ENCODE results near the gene PLEKHM3. TPM values are rescaled to one million over a fixed set of nuclear protein-coding genes. Genes with fewer than 3 reads are reported as not detected.
A peak's percentile ranks its signal among the peaks of the same experiment; 100 is the strongest.

PLEKHM3 gene
- total and polyA plus RNA-seq, 2 experiments from 2014 or later: 6.7 to 8.0 TPM

DNA sequence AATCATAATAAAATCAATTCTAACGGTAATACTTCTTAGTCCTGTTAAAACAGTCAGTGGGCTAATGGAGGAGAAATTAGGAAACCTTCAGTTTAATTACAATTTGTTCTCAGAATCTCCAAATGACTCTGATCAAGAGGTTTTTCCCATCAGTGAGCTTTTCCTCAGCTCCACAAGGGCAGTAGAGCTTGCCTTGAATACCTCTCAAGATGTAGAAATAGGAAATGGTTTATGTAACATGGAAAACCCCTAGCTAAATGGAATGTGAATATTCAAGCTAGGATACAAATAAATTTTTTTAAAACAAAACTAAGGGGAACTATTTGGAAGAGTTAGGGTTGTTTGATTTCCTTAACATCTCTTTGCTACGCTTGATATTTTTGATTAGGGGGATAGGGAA, 87.5 kb downstream of the PLEKHM3 start:
- H3K36me3 ChIP-seq: no peaks in the 10 kb centered on the region
- no peak overlapping the region for H3K27ac ChIP-seq
- TF ChIP-seq, protein P1, sequence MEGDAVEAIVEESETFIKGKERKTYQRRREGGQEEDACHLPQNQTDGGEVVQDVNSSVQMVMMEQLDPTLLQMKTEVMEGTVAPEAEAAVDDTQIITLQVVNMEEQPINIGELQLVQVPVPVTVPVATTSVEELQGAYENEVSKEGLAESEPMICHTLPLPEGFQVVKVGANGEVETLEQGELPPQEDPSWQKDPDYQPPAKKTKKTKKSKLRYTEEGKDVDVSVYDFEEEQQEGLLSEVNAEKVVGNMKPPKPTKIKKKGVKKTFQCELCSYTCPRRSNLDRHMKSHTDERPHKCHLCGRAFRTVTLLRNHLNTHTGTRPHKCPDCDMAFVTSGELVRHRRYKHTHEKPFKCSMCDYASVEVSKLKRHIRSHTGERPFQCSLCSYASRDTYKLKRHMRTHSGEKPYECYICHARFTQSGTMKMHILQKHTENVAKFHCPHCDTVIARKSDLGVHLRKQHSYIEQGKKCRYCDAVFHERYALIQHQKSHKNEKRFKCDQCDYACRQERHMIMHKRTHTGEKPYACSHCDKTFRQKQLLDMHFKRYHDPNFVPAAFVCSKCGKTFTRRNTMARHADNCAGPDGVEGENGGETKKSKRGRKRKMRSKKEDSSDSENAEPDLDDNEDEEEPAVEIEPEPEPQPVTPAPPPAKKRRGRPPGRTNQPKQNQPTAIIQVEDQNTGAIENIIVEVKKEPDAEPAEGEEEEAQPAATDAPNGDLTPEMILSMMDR (IDR thresholded peaks at IDR 0.05; ENCODE audit: low read depth, low read length): no peak
- H3K4me1 ChIP-seq (ENCODE audit: low read depth): peaks cover 18% of the 10 kb centered on the region
- no peaks in the 10 kb centered on the region for H3K27me3 ChIP-seq
- no peak overlapping the region for H3K4me3 ChIP-seq
- DNase-seq (ENCODE audit: low read depth in 1 of 2, low spot score in 1 of 2): peak in 1 of 2 donors; percentile 44
- no peaks in the 10 kb centered on the region for H3K9me3 ChIP-seq (ENCODE audit: low read depth)

DNA sequence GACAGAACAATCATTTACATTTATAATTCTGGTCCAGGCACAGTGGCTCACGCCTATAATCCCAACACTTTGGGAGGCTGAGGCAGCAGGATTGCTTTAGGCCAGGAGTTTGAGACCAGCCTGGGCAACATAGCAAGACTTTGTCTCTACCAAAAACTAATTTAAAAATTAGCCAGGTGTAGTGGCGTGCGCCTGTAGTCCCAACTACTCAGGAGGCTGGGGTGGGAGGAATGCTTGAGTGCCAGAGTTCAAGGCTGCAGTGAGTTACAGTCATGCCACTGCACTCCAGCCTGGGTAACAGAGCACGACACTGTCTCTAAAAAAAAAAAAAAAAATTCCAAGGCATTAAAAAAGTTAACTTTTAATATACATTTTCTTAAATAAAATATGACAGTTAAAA, 88.1 kb downstream of the PLEKHM3 start:
- Histone ChIP-seq H3K36me3 (no peaks in the 10 kb centered on the region), H3K9me3 (ENCODE audit: low read depth) (no peaks in the 10 kb centered on the region), H3K27ac (no peak overlapping the region), H3K27me3 (no peaks in the 10 kb centered on the region), H3K4me3 (no peak overlapping the region), H3K4me1 (ENCODE audit: low read depth) (peaks cover 18% of the 10 kb centered on the region)
- DNase-seq (ENCODE audit: low read depth in 1 of 2, low spot score in 1 of 2): no peak
- TF ChIP-seq, protein P1 (IDR thresholded peaks at IDR 0.05; ENCODE audit: low read depth, low read length): no peak

DNA sequence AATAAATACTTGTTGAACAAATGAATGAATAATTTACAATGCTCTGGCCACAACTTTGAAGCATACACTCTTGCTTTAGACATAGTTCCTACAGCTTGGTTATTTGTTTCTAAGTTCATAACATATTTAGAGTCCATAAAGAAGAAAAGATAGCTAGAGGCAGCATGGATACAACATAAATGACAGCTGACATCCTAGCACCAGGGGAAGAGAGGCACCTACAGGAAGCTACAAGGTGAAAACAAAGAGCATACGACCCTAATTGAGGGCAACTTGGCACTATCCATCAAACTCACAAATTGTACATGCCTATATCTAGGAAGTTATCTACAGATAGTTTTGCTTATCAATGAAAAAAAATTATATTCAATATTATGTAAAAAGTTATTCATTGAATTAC, 88.9 kb downstream of the PLEKHM3 start:
- H3K4me3 ChIP-seq: no peak overlapping the region
- no peak overlapping the region for H3K27ac ChIP-seq
- TF ChIP-seq, protein P1 (IDR thresholded peaks at IDR 0.05; ENCODE audit: low read depth, low read length): no peak
- no peaks in the 10 kb centered on the region for H3K36me3 ChIP-seq
- no peak for DNase-seq (ENCODE audit: low read depth in 1 of 2, low spot score in 1 of 2)
- H3K9me3 ChIP-seq (ENCODE audit: low read depth): no peaks in the 10 kb centered on the region
- no peaks in the 10 kb centered on the region for H3K27me3 ChIP-seq
- peaks cover 18% of the 10 kb centered on the region for H3K4me1 ChIP-seq (ENCODE audit: low read depth)

DNA sequence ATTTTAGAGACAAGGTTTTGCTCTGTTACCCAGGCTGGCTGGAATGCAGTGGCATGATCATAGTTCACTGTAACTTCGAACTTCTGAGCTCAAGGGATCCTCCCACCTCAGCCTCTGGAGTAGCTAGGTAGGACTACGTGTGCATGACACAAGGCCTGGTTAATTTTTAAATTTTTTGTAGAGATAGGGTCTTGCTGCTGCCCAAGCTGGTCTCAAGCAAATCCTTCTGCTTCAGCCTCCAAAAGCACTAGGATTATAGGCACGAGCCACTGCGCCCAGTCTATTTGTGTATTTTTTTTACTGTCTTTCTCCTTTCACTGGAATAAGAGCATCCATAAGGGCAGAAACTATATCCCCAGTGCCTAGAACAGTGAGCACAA, 89.3 kb downstream of the PLEKHM3 start:
- TF ChIP-seq, protein P1 (IDR thresholded peaks at IDR 0.05; ENCODE audit: low read depth, low read length): no peak
- no peaks in the 10 kb centered on the region for H3K27me3 ChIP-seq
- DNase-seq (ENCODE audit: low read depth in 1 of 2, low spot score in 1 of 2): no peak
- H3K36me3 ChIP-seq: no peaks in the 10 kb centered on the region
- H3K4me3 ChIP-seq: no peak overlapping the region
- peaks cover 18% of the 10 kb centered on the region for H3K4me1 ChIP-seq (ENCODE audit: low read depth)
- no peaks in the 10 kb centered on the region for H3K9me3 ChIP-seq (ENCODE audit: low read depth)
- no peak overlapping the region for H3K27ac ChIP-seq

DNA sequence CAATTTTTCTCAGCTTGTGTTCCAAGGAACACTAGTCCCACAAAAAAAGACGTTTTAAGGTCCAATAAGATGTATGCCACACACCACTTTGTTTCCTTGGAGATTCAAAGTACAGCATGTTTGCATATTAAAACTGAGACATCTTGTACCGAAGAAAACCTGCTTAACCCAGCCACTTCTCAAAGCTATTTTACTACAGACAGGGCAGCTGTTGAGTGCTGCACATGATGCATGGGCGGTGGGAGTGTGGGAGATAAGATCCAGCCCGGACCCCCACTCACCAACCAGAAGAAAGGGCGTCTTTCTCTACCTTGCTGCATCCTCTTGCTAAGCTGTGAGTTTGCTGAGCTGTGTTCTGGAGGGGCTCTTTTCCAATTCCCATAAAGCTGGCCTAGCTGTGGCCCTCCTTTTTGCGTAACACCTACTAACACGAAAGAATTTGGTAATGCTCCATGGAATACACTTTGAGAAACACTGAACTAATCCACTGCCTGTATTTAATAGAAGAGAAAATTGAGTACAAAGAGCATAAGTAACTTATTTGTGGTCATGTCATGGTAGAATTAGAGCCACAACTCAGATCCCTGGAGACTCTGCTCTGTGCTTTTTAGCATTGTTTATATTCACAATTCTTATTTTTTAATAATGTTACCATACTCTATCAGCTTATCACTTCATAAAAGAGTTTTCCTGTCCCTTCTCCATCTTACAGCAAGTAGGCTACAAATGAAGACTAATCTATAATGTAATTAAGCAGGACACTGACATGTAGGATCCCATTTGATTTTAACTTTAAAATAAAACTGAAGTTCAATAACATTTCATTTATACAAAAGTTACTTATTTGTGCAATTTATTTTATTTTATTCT, 90.0 kb downstream of the PLEKHM3 start:
- TF ChIP-seq, protein P1 (IDR thresholded peaks at IDR 0.05; ENCODE audit: low read depth, low read length): no peak
- Histone ChIP-seq H3K27me3 (no peaks in the 10 kb centered on the region), H3K9me3 (ENCODE audit: low read depth) (no peaks in the 10 kb centered on the region), H3K4me1 (ENCODE audit: low read depth) (peaks cover 18% of the 10 kb centered on the region), H3K36me3 (no peaks in the 10 kb centered on the region), H3K27ac (no peak overlapping the region), H3K4me3 (no peak overlapping the region)
- DNase-seq (ENCODE audit: low read depth in 1 of 2, low spot score in 1 of 2): peak in 1 of 2 donors; percentile 12
